Brain microvascular endothelial cell (primary cell): ENCODE results near the gene RERE.

ENCODE experiments used
- DNase-seq: peaks from one replicate; pipeline ENCODE4 v3.0.0-alpha.2; 2020
- H3K27ac ChIP-seq: fragments of 250-450 bp; sonication (Bioruptor Pico); 2 replicates; pipeline ENCODE4 v1.5.1; 2020; ENCODE audit warnings: mild to moderate bottlenecking, moderate library complexity
- H3K27me3 ChIP-seq: fragments of 250-450 bp; sonication (Bioruptor Pico); replicated peaks from 2 replicates; pipeline ENCODE4 v1.5.1; 2020; ENCODE audit warnings: mild to moderate bottlenecking
- H3K36me3 ChIP-seq: fragments of 250-450 bp; sonication (Bioruptor Pico); replicated peaks from 2 replicates; pipeline ENCODE4 v1.5.1; 2020; ENCODE audit warnings: mild to moderate bottlenecking
- H3K4me3 ChIP-seq: 2 replicates; pipeline ENCODE4 v1.5.1; 2011; ENCODE audit warnings: low read depth, mild to moderate bottlenecking, control low read depth, low read length, moderate library complexity
- CTCF ChIP-seq: IDR thresholded peaks from 2 replicates; pipeline ENCODE4 v1.5.1; 2011; ENCODE audit warnings: low read depth, mild to moderate bottlenecking, moderate library complexity, low read length, control low read depth, inconsistent platforms; ENCODE audit errors: missing control alignments
- in situ Hi-C: cut with HindIII; loops from 2 replicates; pipeline ENCODE4 v1.10.0; 2017; ENCODE audit warnings: low sequenced_read_pairs, low pct_ligation_motif_present

RERE gene

GRCh38 chr1:8360493-8361197, 456.8 kb downstream of the RERE start:
- in situ Hi-C loops, result no loop called here
- peaks cover 88% of the 10 kb centered on the region for H3K36me3 ChIP-seq
- no peak overlapping the region for H3K4me3 ChIP-seq
- H3K27ac ChIP-seq, result no peak overlapping the region
- no peaks in the 10 kb centered on the region for H3K27me3 ChIP-seq
- DNase-seq, result no peak
- no peak for TF ChIP-seq CTCF

GRCh38 chr1:8359617-8360481, 457.6 kb downstream of the RERE start:
- Histone ChIP-seq H3K36me3 (peaks cover 88% of the 10 kb centered on the region), H3K27me3 (no peaks in the 10 kb centered on the region), H3K4me3 (no peak overlapping the region), H3K27ac (no peak overlapping the region)
- no peak for DNase-seq
- TF ChIP-seq CTCF, result no peak
- in situ Hi-C loops, result no loop called here

GRCh38 chr1:8358897-8359616, 458.4 kb downstream of the RERE start:
- no peak for DNase-seq
- Histone ChIP-seq H3K4me3 (no peak overlapping the region), H3K27ac (no peak overlapping the region), H3K36me3 (peaks cover 87% of the 10 kb centered on the region), H3K27me3 (no peaks in the 10 kb centered on the region)
- no peak for TF ChIP-seq CTCF
- in situ Hi-C loops, result no loop called here

DNA sequence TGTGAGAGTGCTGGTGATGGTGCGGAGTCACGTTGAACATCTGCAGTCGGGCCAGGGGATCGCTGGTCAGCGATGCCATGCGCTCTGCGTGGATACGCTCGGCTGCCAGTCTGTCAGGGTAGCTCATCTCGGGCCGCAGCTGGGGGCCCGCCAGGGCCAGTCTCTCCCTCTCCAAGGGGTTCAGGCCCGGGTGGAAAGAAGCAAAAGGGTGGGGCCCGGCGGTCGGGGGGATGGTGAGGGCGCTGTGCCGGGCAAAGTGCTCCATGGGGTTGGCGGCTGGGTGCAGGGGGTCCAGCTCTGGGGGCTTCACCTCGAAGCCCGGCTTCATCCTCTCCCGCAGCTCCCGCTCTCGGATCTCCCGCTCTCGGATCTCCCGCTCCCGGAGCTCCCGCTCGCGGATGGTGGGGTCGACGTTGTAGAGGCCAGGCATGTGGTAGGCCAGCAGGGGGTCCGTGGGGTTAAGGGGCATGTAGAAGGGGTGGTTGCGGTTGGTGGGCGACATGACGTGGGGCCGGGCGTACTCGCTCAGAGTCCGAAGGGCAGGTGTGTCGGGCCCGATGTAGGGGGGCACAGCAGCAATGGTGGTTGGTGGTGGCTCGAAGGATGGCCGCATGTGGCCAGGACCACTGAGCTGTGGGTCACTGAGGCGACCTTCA, 459.1 kb downstream of the RERE start:
- no peak for TF ChIP-seq CTCF
- peaks cover 90% of the 10 kb centered on the region for H3K36me3 ChIP-seq
- no peak for DNase-seq
- H3K4me3 ChIP-seq, result no peak overlapping the region
- in situ Hi-C loops, result no loop called here
- H3K27me3 ChIP-seq, result no peaks in the 10 kb centered on the region
- H3K27ac ChIP-seq, result no peak overlapping the region

- DNase-seq, result no peak
- in situ Hi-C loops, result no loop called here
- no peak for TF ChIP-seq CTCF
- Histone ChIP-seq H3K27ac (no peak overlapping the region), H3K4me3 (no peak overlapping the region), H3K27me3 (no peaks in the 10 kb centered on the region), H3K36me3 (peaks cover 87% of the 10 kb centered on the region)
These were observed 459.9 kb downstream of the RERE start for GRCh38 chr1:8357329-8358101.
